ENCODE results near the gene TUBA1C.

DNA sequence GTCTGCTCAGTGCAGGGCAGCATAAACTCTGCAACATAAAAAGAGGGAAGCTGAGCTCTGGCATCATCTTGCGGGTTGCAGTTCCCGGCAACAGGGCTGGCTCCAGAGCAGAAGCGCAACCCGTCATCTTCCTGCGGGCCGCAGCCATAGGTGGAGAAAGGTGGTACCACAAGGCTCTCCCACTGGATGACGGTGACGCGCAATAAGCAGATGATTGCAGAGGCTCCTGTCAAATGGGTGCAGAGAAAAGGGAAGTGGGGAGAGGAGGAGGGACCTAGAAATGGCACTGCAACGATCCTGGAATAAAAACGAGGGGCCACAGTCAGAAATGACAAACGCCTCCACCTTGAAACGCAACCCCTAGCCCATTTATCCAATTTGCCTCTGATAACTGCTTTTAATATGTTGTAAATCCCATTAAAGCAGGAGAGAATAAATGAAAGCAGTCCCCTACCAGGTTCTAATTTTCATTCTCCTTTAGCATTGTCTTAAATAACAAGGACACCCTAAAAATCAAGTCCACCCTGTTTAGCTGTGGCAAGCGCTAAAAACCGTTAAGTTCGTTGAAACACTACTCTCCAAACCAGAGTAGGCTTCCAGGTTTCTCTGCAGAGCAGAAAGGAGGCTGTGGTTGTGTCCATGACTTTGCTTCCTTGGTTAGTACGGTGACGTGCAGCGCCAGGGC, 30.9 kb upstream of the TUBA1C start:
- TF ChIP-seq, protein P1, sequence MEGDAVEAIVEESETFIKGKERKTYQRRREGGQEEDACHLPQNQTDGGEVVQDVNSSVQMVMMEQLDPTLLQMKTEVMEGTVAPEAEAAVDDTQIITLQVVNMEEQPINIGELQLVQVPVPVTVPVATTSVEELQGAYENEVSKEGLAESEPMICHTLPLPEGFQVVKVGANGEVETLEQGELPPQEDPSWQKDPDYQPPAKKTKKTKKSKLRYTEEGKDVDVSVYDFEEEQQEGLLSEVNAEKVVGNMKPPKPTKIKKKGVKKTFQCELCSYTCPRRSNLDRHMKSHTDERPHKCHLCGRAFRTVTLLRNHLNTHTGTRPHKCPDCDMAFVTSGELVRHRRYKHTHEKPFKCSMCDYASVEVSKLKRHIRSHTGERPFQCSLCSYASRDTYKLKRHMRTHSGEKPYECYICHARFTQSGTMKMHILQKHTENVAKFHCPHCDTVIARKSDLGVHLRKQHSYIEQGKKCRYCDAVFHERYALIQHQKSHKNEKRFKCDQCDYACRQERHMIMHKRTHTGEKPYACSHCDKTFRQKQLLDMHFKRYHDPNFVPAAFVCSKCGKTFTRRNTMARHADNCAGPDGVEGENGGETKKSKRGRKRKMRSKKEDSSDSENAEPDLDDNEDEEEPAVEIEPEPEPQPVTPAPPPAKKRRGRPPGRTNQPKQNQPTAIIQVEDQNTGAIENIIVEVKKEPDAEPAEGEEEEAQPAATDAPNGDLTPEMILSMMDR (IDR thresholded peaks at IDR 0.05; ENCODE audit: poor library complexity, severe bottlenecking): no peak
- TF ChIP-seq, protein P2, sequence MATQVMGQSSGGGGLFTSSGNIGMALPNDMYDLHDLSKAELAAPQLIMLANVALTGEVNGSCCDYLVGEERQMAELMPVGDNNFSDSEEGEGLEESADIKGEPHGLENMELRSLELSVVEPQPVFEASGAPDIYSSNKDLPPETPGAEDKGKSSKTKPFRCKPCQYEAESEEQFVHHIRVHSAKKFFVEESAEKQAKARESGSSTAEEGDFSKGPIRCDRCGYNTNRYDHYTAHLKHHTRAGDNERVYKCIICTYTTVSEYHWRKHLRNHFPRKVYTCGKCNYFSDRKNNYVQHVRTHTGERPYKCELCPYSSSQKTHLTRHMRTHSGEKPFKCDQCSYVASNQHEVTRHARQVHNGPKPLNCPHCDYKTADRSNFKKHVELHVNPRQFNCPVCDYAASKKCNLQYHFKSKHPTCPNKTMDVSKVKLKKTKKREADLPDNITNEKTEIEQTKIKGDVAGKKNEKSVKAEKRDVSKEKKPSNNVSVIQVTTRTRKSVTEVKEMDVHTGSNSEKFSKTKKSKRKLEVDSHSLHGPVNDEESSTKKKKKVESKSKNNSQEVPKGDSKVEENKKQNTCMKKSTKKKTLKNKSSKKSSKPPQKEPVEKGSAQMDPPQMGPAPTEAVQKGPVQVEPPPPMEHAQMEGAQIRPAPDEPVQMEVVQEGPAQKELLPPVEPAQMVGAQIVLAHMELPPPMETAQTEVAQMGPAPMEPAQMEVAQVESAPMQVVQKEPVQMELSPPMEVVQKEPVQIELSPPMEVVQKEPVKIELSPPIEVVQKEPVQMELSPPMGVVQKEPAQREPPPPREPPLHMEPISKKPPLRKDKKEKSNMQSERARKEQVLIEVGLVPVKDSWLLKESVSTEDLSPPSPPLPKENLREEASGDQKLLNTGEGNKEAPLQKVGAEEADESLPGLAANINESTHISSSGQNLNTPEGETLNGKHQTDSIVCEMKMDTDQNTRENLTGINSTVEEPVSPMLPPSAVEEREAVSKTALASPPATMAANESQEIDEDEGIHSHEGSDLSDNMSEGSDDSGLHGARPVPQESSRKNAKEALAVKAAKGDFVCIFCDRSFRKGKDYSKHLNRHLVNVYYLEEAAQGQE (IDR thresholded peaks at IDR 0.05; ENCODE audit: borderline replicate concordance): no peak
- TF ChIP-seq SMC3 (conservative IDR thresholded peaks at IDR 0.05; ENCODE audit: poor library complexity) (no peak), RAD21 (conservative IDR thresholded peaks at IDR 0.05) (no peak), EZH2 (IDR thresholded peaks at IDR 0.05; ENCODE audit: borderline replicate concordance, insufficient read depth, low read length, poor library complexity, severe bottlenecking) (no peak)

Data from neural cell (in vitro differentiated cells).